NT2/D1 (cell line): ENCODE results near the gene TMEM164.

ENCODE experiments used
- SUZ12 ChIP-seq: IDR thresholded peaks from 2 replicates; pipeline ENCODE4 v1.6.1; 2011; ENCODE audit not compliant: insufficient read length, insufficient read depth; ENCODE audit errors: extremely low read depth
- YY1 ChIP-seq: IDR thresholded peaks from 2 replicates; pipeline ENCODE4 v1.6.1; 2011; ENCODE audit not compliant: insufficient read length, insufficient read depth
- ZNF274 ChIP-seq: IDR thresholded peaks from 2 replicates; pipeline ENCODE4 v1.6.1; 2011; ENCODE audit warnings: mild to moderate bottlenecking, low read depth, low read length

DNA sequence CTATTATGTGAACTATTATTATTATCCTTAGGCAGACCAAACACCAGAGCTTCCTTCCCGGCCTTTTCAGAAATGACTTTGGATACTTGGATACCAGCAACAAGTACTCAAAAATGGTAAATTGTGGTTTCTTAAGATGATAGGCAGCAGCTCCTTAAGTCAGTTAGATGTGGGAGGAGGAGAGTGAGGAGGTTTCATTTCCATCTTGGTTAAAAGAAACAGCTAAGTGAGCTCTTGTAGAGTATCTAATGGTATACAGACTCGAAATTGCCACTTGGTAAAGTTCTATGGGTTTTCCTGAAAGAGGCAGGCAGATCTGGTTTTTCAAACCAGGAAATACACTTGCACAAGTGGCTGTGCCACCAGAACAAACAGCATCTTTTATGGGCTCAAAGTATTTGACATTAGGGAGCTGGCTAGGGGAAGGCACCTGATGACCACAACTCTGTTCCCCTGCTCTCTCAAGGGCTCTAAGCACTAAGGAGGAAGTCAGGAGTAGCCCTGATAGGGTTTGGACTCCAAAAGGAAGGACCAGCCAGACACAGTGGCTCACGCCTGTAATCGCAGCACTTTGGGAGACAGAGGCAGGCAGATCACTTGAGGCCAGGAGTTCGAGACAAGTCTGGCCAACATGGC lies 130.9 kb downstream of the TMEM164 start:
- no peak for TF ChIP-seq ZNF274
- TF ChIP-seq SUZ12: no peak
- TF ChIP-seq YY1: no peak
